HepG2 (cell line): ENCODE measurements around the gene PAK1. TPM values are rescaled to one million over a fixed set of nuclear protein-coding genes. Genes with fewer than 3 reads are reported as not detected.

Experiments used
- ATAC-seq: fragments of 200-7000 bp; cut with Tn5 transposase; 3 replicates; pipeline ENCODE4 v1.9.1; 2020; ENCODE audit warnings: mild to moderate bottlenecking, moderate library complexity
- BruUV-seq: library from RNA; stranded (reverse); fragments of 400-500 nt; replicated peaks from 2 replicates; lab custom pipeline; 2021; lab: Mats Ljungman, UMichigan
- CTCF ChIA-PET: fragments of 300-600 bp; formaldehyde crosslinking; extraction: SDS; loops from one replicate; lab custom pipeline; 2021; ENCODE audit warnings: low total read pairs, inconsistent platforms, low intra/inter-chr PET ratio; lab: Yijun Ruan, JAX
- POLR2A ChIA-PET: fragments of 350-600 bp; sonication (Branson Sonifier 250); formaldehyde crosslinking; loops from one replicate; lab custom pipeline; 2020; ENCODE audit warnings: antibody characterized with exemption, inconsistent platforms; lab: Yijun Ruan, JAX
- DNase-seq: peaks from one replicate; pipeline ENCODE4 v3.0.0-alpha.2; 2015; ENCODE audit warnings: low spot score
- FAIRE-seq: peaks from 3 replicates; lab custom pipeline; 2011; peaks lifted over from hg19 to GRCh38; lab: Jason Lieb, UNC
- H2AFZ ChIP-seq: one replicate; pipeline ENCODE4 v1.6.1; 2011; ENCODE audit warnings: low read length, inconsistent platforms
- H3K27ac ChIP-seq: fragments of 300-600 bp; 3 replicates; pipeline ENCODE4 v1.8.0; 2011; ENCODE audit warnings: mixed run types, mild to moderate bottlenecking, mixed read lengths, low read length, inconsistent platforms; ENCODE audit not compliant: insufficient read depth; ENCODE audit errors: extremely low read length
- H3K27me3 ChIP-seq, 2 experiments: fragments of 200-600 bp in 1 of 2; 2 replicates in 1 of 2; 3 replicates in 1 of 2; pipeline versions ENCODE4 v1.6.0 to v1.8.0; 2011; ENCODE audit warnings: low read length in 2 of 2, mild to moderate bottlenecking in 2 of 2, moderate library complexity in 2 of 2, inconsistent platforms in 1 of 2; ENCODE audit not compliant: insufficient read depth in 2 of 2, control insufficient read depth in 1 of 2
- H3K36me3 ChIP-seq, 2 experiments: fragments of 200-600 bp in 1 of 2; replicated peaks in 1 of 2; 2 replicates in 1 of 2; 3 replicates in 1 of 2; pipeline versions ENCODE4 v1.5.1 to v1.8.0; 2011; ENCODE audit warnings: low read length in 2 of 2, inconsistent platforms in 1 of 2; ENCODE audit not compliant: insufficient read depth in 2 of 2, control insufficient read depth in 1 of 2
- H3K4me1 ChIP-seq: 2 replicates; pipeline ENCODE4 v1.5.1; 2012; ENCODE audit warnings: low read length, inconsistent platforms; ENCODE audit not compliant: insufficient read depth
- H3K4me2 ChIP-seq: 2 replicates; pipeline ENCODE4 v1.6.0; 2011; ENCODE audit warnings: low read depth, low read length, inconsistent platforms
- H3K4me3 ChIP-seq, 3 experiments: fragments of 200-600 bp in 1 of 3; sonication (generic), shearing (Covaris generic) in 1 of 3; replicated peaks in 1 of 3; 2 replicates each; pipeline ENCODE4 v1.5.1; 2011 to 2016; ENCODE audit warnings: low read length in 3 of 3, inconsistent platforms in 2 of 3, low read depth in 2 of 3, mild to moderate bottlenecking in 2 of 3, control low read depth in 1 of 3, mixed read lengths in 1 of 3; ENCODE audit not compliant: insufficient read depth in 1 of 3
- H3K79me2 ChIP-seq: one replicate; pipeline ENCODE4 v1.6.1; 2011; ENCODE audit warnings: low read length, inconsistent platforms; ENCODE audit not compliant: insufficient read depth
- H3K9ac ChIP-seq: 2 replicates; pipeline ENCODE4 v1.6.0; 2011; ENCODE audit warnings: mild to moderate bottlenecking, low read depth, low read length, inconsistent platforms; ENCODE audit not compliant: insufficient read depth
- H3K9me3 ChIP-seq: 2 replicates; pipeline ENCODE4 v1.5.1; 2012; ENCODE audit warnings: mild to moderate bottlenecking, low read length
- H4K20me1 ChIP-seq: 2 replicates; pipeline ENCODE4 v1.6.0; 2011; ENCODE audit warnings: inconsistent platforms, mild to moderate bottlenecking, low read length, moderate library complexity; ENCODE audit not compliant: insufficient read depth
- ASH2L ChIP-seq: fragments of 300-600, 200-600 bp; sonication (generic); IDR thresholded peaks from 2 replicates; pipeline ENCODE4 v1.7.0; 2017; ENCODE audit warnings: low read depth, mild to moderate bottlenecking, moderate library complexity, mixed read lengths, low read length; ENCODE audit not compliant: insufficient read length
- HDAC1 ChIP-seq: sonication (generic); formaldehyde crosslinking; IDR thresholded peaks from 2 replicates; pipeline ENCODE4 v1.5.1; 2020; ENCODE audit warnings: mild to moderate bottlenecking, missing genetic modification reagents
- HOXD1 ChIP-seq: sonication (generic); formaldehyde crosslinking; IDR thresholded peaks from 2 replicates; pipeline ENCODE4 v1.5.0; 2020; ENCODE audit warnings: missing genetic modification reagents
- KAT2B ChIP-seq: fragments of 150-350 bp; IDR thresholded peaks from 2 replicates; pipeline ENCODE4 v1.6.1; 2014; ENCODE audit warnings: low read depth, low read length, borderline replicate concordance
- MTERF4 ChIP-seq: sonication (generic); formaldehyde crosslinking; IDR thresholded peaks from 2 replicates; pipeline ENCODE4 v1.8.0; 2023; ENCODE audit warnings: mild to moderate bottlenecking, missing genetic modification reagents
- NFIC ChIP-seq: IDR thresholded peaks from 2 replicates; pipeline ENCODE4 v1.6.1; 2012; ENCODE audit warnings: mild to moderate bottlenecking, low read length, inconsistent platforms
- NR1H2 ChIP-seq: sonication (generic); formaldehyde crosslinking; IDR thresholded peaks from 2 replicates; pipeline ENCODE4 v1.8.1; 2022; ENCODE audit warnings: low read depth, missing genetic modification reagents, borderline replicate concordance
- REL ChIP-seq: sonication (generic); formaldehyde crosslinking; conservative IDR thresholded peaks from 2 replicates; pipeline ENCODE4 v1.8.0; 2022; ENCODE audit warnings: mild to moderate bottlenecking, missing genetic modification reagents, moderate library complexity
- SNAPC2 ChIP-seq: sonication (generic); formaldehyde crosslinking; IDR thresholded peaks from 2 replicates; pipeline ENCODE4 v1.8.1; 2022; ENCODE audit warnings: mild to moderate bottlenecking, missing genetic modification reagents
- TCF12 ChIP-seq, 2 experiments: fragments of 450-650 bp in 1 of 2; sonication (generic) in 1 of 2; formaldehyde crosslinking in 1 of 2; IDR thresholded peaks; 2 replicates each; pipeline versions ENCODE4 v1.6.1 to v1.8.0; 2017 to 2022; ENCODE audit warnings: antibody characterized with exemption in 1 of 2, mild to moderate bottlenecking in 1 of 2, missing genetic modification reagents in 1 of 2, moderate library complexity in 1 of 2
- TOPORS ChIP-seq: sonication (generic); formaldehyde crosslinking; IDR thresholded peaks from 2 replicates; pipeline ENCODE4 v1.8.0; 2023; ENCODE audit warnings: mild to moderate bottlenecking, missing genetic modification reagents
- ZBTB2 ChIP-seq: sonication (generic); formaldehyde crosslinking; IDR thresholded peaks from 2 replicates; pipeline ENCODE4 v1.8.0; 2022; ENCODE audit warnings: low read depth, missing genetic modification reagents
- ZNF225 ChIP-seq: sonication (generic); formaldehyde crosslinking; IDR thresholded peaks from 2 replicates; pipeline ENCODE4 v1.4.0; 2020; ENCODE audit warnings: mild to moderate bottlenecking, missing genetic modification reagents
- ZNF354B ChIP-seq: sonication (generic); formaldehyde crosslinking; IDR thresholded peaks from 2 replicates; pipeline ENCODE4 v1.8.0; 2022; ENCODE audit warnings: mild to moderate bottlenecking, missing genetic modification reagents
- ZNF724P ChIP-seq: sonication (generic); formaldehyde crosslinking; IDR thresholded peaks from 2 replicates; pipeline ENCODE4 v1.8.0; 2022; ENCODE audit warnings: missing genetic modification reagents, borderline replicate concordance
- ZNF878 ChIP-seq: sonication (generic); formaldehyde crosslinking; IDR thresholded peaks from 2 replicates; pipeline ENCODE4 v1.8.1; 2023; ENCODE audit warnings: mild to moderate bottlenecking, missing genetic modification reagents, moderate library complexity
- WGBS: methylation state at CpG from one replicate; pipeline ENCODE4 v1.1.6; 2017; ENCODE audit warnings: low lambda C conversion rate; 5-methylcytosine and 5-hydroxymethylcytosine counted together
- in situ Hi-C: cut with HindIII; loops from 2 replicates; pipeline ENCODE4 v1.10.0; 2017; ENCODE audit warnings: low pct_unique_long_range_greater_than_20kb; ENCODE audit not compliant: extremely low pct_ligation_motif_present
- intact Hi-C: fragments of 100-400 bp; cut with micrococcal nuclease; formaldehyde crosslinking; loops from one replicate; pipeline ENCODE4 v1.10.0; 2022; ENCODE audit not compliant: unreplicated experiment
- polyA plus RNA-seq, 8 experiments: library from polyadenylated mRNA; depleted of rRNA in 3 of 8; stranded (reverse) in 7 of 8; unstranded in 1 of 8; fragments of >200 nt; fragmentation: Illumina TruSeq in 4 of 8; extraction: Trizol in 4 of 8; gene quantifications; 2 replicates each; pipeline versions ENCODE4 v1.2.1 to v1.2.3, GENCODE V29; 2011 to 2016; ENCODE audit warnings: low read depth in 4 of 8, missing spikeins in 1 of 8, mixed read lengths in 1 of 8; ENCODE audit not compliant: insufficient read depth in 1 of 8
- total RNA-seq, 5 experiments: library from RNA; depleted of rRNA; stranded (reverse); fragments of >200 nt; fragmentation: Illumina TruSeq; extraction: Trizol; gene quantifications; 2 replicates each; pipeline ENCODE4 v1.2.3, GENCODE V29; 2016; ENCODE audit warnings: low read depth in 1 of 5

PAK1 gene
- total and polyA plus RNA-seq, 2 of the 13 experiments (the other 11 are each of a cell fraction or from before 2014, with no cell fraction given): 1.5 to 4.3 TPM

GRCh38 chr11:77324508-77324907 lies 149.4 kb downstream of the PAK1 start:
- no peaks in the 10 kb centered on the region for H4K20me1 ChIP-seq
- TF ChIP-seq MTERF4 (CRISPR knock-in tag): no peak
- no peak for TF ChIP-seq REL (CRISPR knock-in tag)
- no peak for TF ChIP-seq ZNF354B (CRISPR knock-in tag)
- no peak for TF ChIP-seq ZNF878 (CRISPR knock-in tag)
- TF ChIP-seq SNAPC2 (CRISPR knock-in tag): no peak
- no peak for TF ChIP-seq TCF12 (IDR thresholded peaks at IDR 0.05)
- TF ChIP-seq TCF12 (CRISPR knock-in tag; IDR thresholded peaks at IDR 0.05): no peak
- TF ChIP-seq KAT2B: no peak
- H2AFZ ChIP-seq: no peak overlapping the region
- ATAC-seq (no peak), FAIRE-seq (no peak), DNase-seq (no peak)
- no peaks in the 10 kb centered on the region for H3K27me3 ChIP-seq
- H3K9ac ChIP-seq: no peak overlapping the region
- POLR2A ChIA-PET: no interaction called here
- H3K4me2 ChIP-seq: no peak overlapping the region
- H3K79me2 ChIP-seq: no peaks in the 10 kb centered on the region
- no peaks in the 10 kb centered on the region for H3K4me1 ChIP-seq
- in situ Hi-C loops: no loop called here
- intact Hi-C loops: no loop called here
- no TSS peak for BruUV-seq
- no peak overlapping the region for H3K27ac ChIP-seq
- H3K4me3 ChIP-seq: no peak overlapping the region
- H3K36me3 ChIP-seq: no peaks in the 10 kb centered on the region
- CTCF ChIA-PET: no interaction called here
- no peaks in the 10 kb centered on the region for H3K9me3 ChIP-seq

- Histone ChIP-seq H3K4me2 (no peak overlapping the region), H3K27ac (no peak overlapping the region), H3K79me2 (no peaks in the 10 kb centered on the region), H3K9me3 (no peaks in the 10 kb centered on the region), H3K27me3 (no peaks in the 10 kb centered on the region), H2AFZ (no peak overlapping the region), H3K4me1 (no peaks in the 10 kb centered on the region), H3K36me3 (no peaks in the 10 kb centered on the region), H3K4me3 (no peak overlapping the region), H3K9ac (no peak overlapping the region), H4K20me1 (no peaks in the 10 kb centered on the region)
- BruUV-seq: no TSS peak
- DNase-seq: no peak
- ChIA-PET CTCF (no interaction called here), POLR2A (no interaction called here)
- in situ Hi-C loops (no loop called here), intact Hi-C loops (no loop called here)
- 65% methylated on average over 2 of the region's 2 CpGs for WGBS
- TF ChIP-seq HDAC1 (CRISPR knock-in tag) (no peak), NR1H2 (CRISPR knock-in tag) (no peak), ZNF225 (CRISPR knock-in tag) (no peak), NFIC (no peak), TOPORS (CRISPR knock-in tag) (no peak), HOXD1 (no peak), ZBTB2 (CRISPR knock-in tag) (no peak), ZNF724P (CRISPR knock-in tag) (no peak), ASH2L (no peak)
- FAIRE-seq: no peak
- no peak for ATAC-seq
Measured at GRCh38 chr11:77322926-77323590, 150.8 kb downstream of the PAK1 start.
